Astrocyte of the spinal cord (primary cell): ENCODE data around the gene ZNF710.

Experiments used
- DNase-seq: peaks from one replicate; pipeline ENCODE4 v3.0.0; 2011; ENCODE audit warnings: low read depth, low spot score
- H3K4me3 ChIP-seq: 2 replicates; pipeline ENCODE4 v1.5.1; 2011; ENCODE audit warnings: low read depth, mild to moderate bottlenecking, low read length, moderate library complexity
- in situ Hi-C: cut with HindIII; loops from 2 replicates; pipeline ENCODE4 v1.10.0; 2017; ENCODE audit warnings: low sequenced_read_pairs
- TF ChIP-seq, protein P1 (sequence below): IDR thresholded peaks from 2 replicates; pipeline ENCODE4 v1.5.1; 2012; ENCODE audit warnings: low read depth, mild to moderate bottlenecking, low read length, inconsistent platforms

Gene ZNF710

GRCh38 chr15:90040618-90041017 lies 39.5 kb downstream of the ZNF710 start:
- TF ChIP-seq, protein P1, sequence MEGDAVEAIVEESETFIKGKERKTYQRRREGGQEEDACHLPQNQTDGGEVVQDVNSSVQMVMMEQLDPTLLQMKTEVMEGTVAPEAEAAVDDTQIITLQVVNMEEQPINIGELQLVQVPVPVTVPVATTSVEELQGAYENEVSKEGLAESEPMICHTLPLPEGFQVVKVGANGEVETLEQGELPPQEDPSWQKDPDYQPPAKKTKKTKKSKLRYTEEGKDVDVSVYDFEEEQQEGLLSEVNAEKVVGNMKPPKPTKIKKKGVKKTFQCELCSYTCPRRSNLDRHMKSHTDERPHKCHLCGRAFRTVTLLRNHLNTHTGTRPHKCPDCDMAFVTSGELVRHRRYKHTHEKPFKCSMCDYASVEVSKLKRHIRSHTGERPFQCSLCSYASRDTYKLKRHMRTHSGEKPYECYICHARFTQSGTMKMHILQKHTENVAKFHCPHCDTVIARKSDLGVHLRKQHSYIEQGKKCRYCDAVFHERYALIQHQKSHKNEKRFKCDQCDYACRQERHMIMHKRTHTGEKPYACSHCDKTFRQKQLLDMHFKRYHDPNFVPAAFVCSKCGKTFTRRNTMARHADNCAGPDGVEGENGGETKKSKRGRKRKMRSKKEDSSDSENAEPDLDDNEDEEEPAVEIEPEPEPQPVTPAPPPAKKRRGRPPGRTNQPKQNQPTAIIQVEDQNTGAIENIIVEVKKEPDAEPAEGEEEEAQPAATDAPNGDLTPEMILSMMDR, result no peak
- no peak for DNase-seq
- in situ Hi-C loops, result no loop called here
- no peak overlapping the region for H3K4me3 ChIP-seq

GRCh38 chr15:90042356-90042755 lies 41.2 kb downstream of the ZNF710 start:
- DNase-seq, result no peak
- no peak overlapping the region for H3K4me3 ChIP-seq
- in situ Hi-C loops, result no loop called here
- TF ChIP-seq, protein P1, result no peak

DNA sequence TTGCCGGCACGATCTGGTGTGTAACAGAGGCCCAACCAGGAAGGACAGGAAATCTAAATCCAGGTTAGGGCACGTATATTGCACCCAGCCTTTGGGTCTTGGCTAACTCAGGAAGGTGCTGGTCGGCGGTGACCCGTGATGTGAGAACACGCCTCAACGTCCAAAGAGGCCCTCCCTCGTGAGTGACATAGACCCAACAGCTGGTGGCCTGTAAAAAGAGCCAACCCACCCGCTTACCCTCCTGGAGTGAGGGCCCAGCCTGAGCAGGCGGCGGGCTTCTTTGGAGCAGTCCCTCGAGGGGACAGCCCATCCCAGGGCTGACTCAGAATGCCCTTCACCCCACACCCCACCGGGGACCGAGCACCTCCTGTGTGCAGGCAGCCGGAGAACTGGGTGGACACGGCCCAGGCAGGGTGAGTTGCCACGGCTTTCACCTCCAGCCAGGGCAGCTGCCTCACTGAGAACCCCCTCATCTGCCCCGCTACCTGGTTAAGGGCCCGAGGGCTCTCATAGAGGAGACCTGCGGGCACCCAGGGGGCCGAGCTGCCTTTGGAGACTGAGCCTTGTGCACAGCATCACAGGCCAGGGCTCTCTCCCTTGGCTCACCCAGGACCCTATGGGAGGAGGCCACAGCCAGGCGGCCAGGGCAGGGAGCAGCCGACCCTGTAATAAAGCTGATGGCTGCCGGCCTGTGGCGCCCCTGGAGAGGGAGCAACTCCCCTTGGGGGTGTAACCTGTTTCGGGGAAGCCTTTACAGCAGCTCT lies 41.8 kb downstream of the ZNF710 start:
- no peak for DNase-seq
- TF ChIP-seq, protein P1, result no peak
- H3K4me3 ChIP-seq, result no peak overlapping the region
- in situ Hi-C loops, result no loop called here

GRCh38 chr15:90043530-90044010 lies 42.4 kb downstream of the ZNF710 start:
- no peak overlapping the region for H3K4me3 ChIP-seq
- DNase-seq, result no peak
- in situ Hi-C loops, result no loop called here
- TF ChIP-seq, protein P1, result no peak

GRCh38 chr15:90044191-90044590 lies 43.1 kb downstream of the ZNF710 start:
- no peak for DNase-seq
- no peak overlapping the region for H3K4me3 ChIP-seq
- TF ChIP-seq, protein P1, result no peak
- in situ Hi-C loops, result no loop called here

DNA sequence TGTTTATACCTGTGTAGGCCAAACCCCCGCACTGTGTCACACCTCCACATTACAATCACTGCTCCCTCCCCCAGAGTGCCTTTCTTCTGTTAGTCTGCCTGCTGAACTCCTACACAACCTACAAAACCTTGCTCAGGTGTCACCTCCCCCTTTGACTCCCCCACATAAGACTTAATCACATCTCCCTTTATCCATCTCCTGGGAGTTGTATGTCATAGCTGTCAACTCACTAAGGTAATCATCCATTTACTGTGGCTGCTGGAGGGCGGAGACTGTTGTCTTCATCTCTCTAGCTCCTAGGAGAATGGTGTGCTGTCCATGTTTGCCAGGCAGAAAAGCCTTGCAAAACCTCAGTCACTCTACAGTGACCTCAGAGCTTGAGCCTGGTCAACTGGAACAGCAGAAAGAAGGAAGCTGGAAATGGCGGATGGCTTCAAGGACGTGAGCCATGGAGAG lies 43.8 kb downstream of the ZNF710 start:
- in situ Hi-C loops, result no loop called here
- no peak for DNase-seq
- H3K4me3 ChIP-seq, result no peak overlapping the region
- TF ChIP-seq, protein P1, result no peak
